ENCODE measurements around the gene OPTC.

OPTC gene

GRCh38 chr1:203518541-203518940 lies 24.6 kb downstream of the OPTC start:
- no peak for DNase-seq

GRCh38 chr1:203519053-203519840 lies 25.3 kb downstream of the OPTC start:
- no peak for DNase-seq

- DNase-seq = no peak
Measured at GRCh38 chr1:203519896-203520295, 25.9 kb downstream of the OPTC start.

- no peak for DNase-seq
Measured at GRCh38 chr1:203520315-203520714, 26.4 kb downstream of the OPTC start.

GRCh38 chr1:203521074-203521794 lies 27.3 kb downstream of the OPTC start:
- DNase-seq = no peak

- DNase-seq = no peak
Measured at GRCh38 chr1:203521812-203522211, 27.9 kb downstream of the OPTC start.

GRCh38 chr1:203522237-203522636 lies 28.3 kb downstream of the OPTC start:
- no peak for DNase-seq

- no peak for DNase-seq
Measured at GRCh38 chr1:203523667-203524066, 29.7 kb downstream of the OPTC start.

- DNase-seq = no peak
Measured at GRCh38 chr1:203524152-203524551, 30.2 kb downstream of the OPTC start.

GRCh38 chr1:203524824-203525223 lies 30.9 kb downstream of the OPTC start:
- no peak for DNase-seq

- DNase-seq = no peak
Measured at GRCh38 chr1:203525685-203526084, 31.7 kb downstream of the OPTC start.

GRCh38 chr1:203526130-203526529 lies 32.2 kb downstream of the OPTC start:
- no peak for DNase-seq

GRCh38 chr1:203526572-203526971 lies 32.6 kb downstream of the OPTC start:
- no peak for DNase-seq

GRCh38 chr1:203527013-203527412 lies 33.1 kb downstream of the OPTC start:
- DNase-seq = no peak

- no peak for DNase-seq
Measured at GRCh38 chr1:203528063-203528462, 34.1 kb downstream of the OPTC start.

GRCh38 chr1:203528976-203529835 lies 35.3 kb downstream of the OPTC start:
- DNase-seq = no peak

GRCh38 chr1:203531063-203531462 lies 37.1 kb downstream of the OPTC start:
- DNase-seq = no peak

- no peak for DNase-seq
Measured at GRCh38 chr1:203534012-203534411, 40.1 kb downstream of the OPTC start.

- no peak for DNase-seq
Measured at GRCh38 chr1:203534526-203534925, 40.6 kb downstream of the OPTC start.

GRCh38 chr1:203536575-203536974 lies 42.6 kb downstream of the OPTC start:
- DNase-seq = no peak

GRCh38 chr1:203536980-203537455 lies 43.1 kb downstream of the OPTC start:
- no peak for DNase-seq

- DNase-seq = no peak
Measured at GRCh38 chr1:203537806-203538464, 44.0 kb downstream of the OPTC start.

- no peak for DNase-seq
Measured at GRCh38 chr1:203538726-203539125, 44.8 kb downstream of the OPTC start.
